K562 (cell line): ENCODE measurements around the gene KISS1R. TPM values are rescaled to one million over a fixed set of nuclear protein-coding genes. Genes with fewer than 3 reads are reported as not detected.
A peak's percentile ranks its signal among the peaks of the same experiment; 100 is the strongest.

ENCODE experiments used
- ATAC-seq: fragments of 200-7000 bp; cut with Tn5 transposase; 3 replicates; pipeline ENCODE4 v1.9.1; 2020; ENCODE audit warnings: moderate library complexity
- BruUV-seq: library from RNA; stranded (reverse); fragments of 400-500 nt; replicated peaks from 2 replicates; lab custom pipeline; 2021; lab: Mats Ljungman, UMichigan
- CTCF ChIA-PET: fragments of 300-600 bp; formaldehyde crosslinking; extraction: SDS; loops from one replicate; lab custom pipeline; 2021; ENCODE audit warnings: low intra/inter-chr PET ratio; lab: Yijun Ruan, JAX
- POLR2A ChIA-PET: fragments of 300-600, 350-650 bp; sonication (Branson Sonifier 250); formaldehyde crosslinking; extraction: SDS; loops from one replicate; lab custom pipeline; 2021; ENCODE audit warnings: antibody characterized with exemption, inconsistent platforms; lab: Yijun Ruan, JAX
- DNase-seq, 4 experiments: peaks; one replicate each; pipeline versions ENCODE4 v3.0.0 to v3.0.0-alpha.2; 2011 to 2018; ENCODE audit warnings: low spot score in 3 of 4, mixed read lengths in 3 of 4; ENCODE audit errors: extremely low read depth in 1 of 4
- FAIRE-seq: peaks from 2 replicates; lab custom pipeline; 2011; peaks lifted over from hg19 to GRCh38; lab: Jason Lieb, UNC
- H2AFZ ChIP-seq: 2 replicates; pipeline ENCODE4 v1.6.0; 2011; ENCODE audit warnings: low read depth, low read length, control low read depth, inconsistent platforms
- H3K27ac ChIP-seq: fragments of 200-600 bp; 3 replicates; pipeline ENCODE4 v1.8.0; 2011; ENCODE audit warnings: low read depth, mild to moderate bottlenecking, control low read depth, inconsistent platforms, low read length, moderate library complexity, mixed read lengths; ENCODE audit errors: extremely low read depth
- H3K27me3 ChIP-seq, 2 experiments: fragments of 300-600 bp in 1 of 2; 2 replicates in 1 of 2; 3 replicates in 1 of 2; pipeline versions ENCODE4 v1.6.0 to v1.8.0; 2011; ENCODE audit warnings: inconsistent platforms in 2 of 2, low read length in 2 of 2, mild to moderate bottlenecking in 1 of 2, mixed read lengths in 1 of 2, moderate library complexity in 1 of 2; ENCODE audit not compliant: control insufficient read depth in 2 of 2, insufficient read depth in 2 of 2
- H3K36me3 ChIP-seq: fragments of 300-600 bp; 3 replicates; pipeline ENCODE4 v1.8.0; 2011; ENCODE audit warnings: mild to moderate bottlenecking, low read length, inconsistent platforms; ENCODE audit not compliant: control insufficient read depth, insufficient read depth
- H3K4me1 ChIP-seq, 2 experiments: fragments of 200-600 bp in 1 of 2; replicated peaks in 1 of 2; 2 replicates in 1 of 2; 3 replicates in 1 of 2; pipeline versions ENCODE4 v1.5.1 to v1.8.0; 2011; ENCODE audit warnings: inconsistent platforms in 2 of 2, low read length in 2 of 2, mild to moderate bottlenecking in 1 of 2, mixed read lengths in 1 of 2, moderate library complexity in 1 of 2; ENCODE audit not compliant: control insufficient read depth in 2 of 2, insufficient read depth in 2 of 2
- H3K4me2 ChIP-seq: 2 replicates; pipeline ENCODE4 v1.6.1; 2011; ENCODE audit warnings: low read length, control low read depth, inconsistent platforms, mixed read lengths; ENCODE audit not compliant: insufficient read depth
- H3K4me3 ChIP-seq: fragments of 200-600 bp; sonication (generic), shearing (Covaris generic); 2 replicates; pipeline ENCODE4 v1.5.1; 2016; ENCODE audit warnings: control low read depth, inconsistent platforms
- H3K79me2 ChIP-seq: fragments of 200-600 bp; 3 replicates; pipeline ENCODE4 v1.8.0; 2011; ENCODE audit warnings: low read length, inconsistent platforms; ENCODE audit not compliant: control insufficient read depth, insufficient read depth
- H3K9ac ChIP-seq, 2 experiments: 2 replicates each; pipeline versions ENCODE4 v1.6.0 to v1.6.1; 2011; ENCODE audit warnings: low read depth in 2 of 2, low read length in 2 of 2, control low read depth in 1 of 2, inconsistent platforms in 1 of 2, mild to moderate bottlenecking in 1 of 2, mixed read lengths in 1 of 2; ENCODE audit not compliant: insufficient read depth in 1 of 2
- H3K9me1 ChIP-seq: one replicate; pipeline ENCODE4 v1.6.0; 2011; ENCODE audit warnings: inconsistent platforms, mild to moderate bottlenecking, low read length, moderate library complexity; ENCODE audit not compliant: control insufficient read depth, insufficient read depth
- H3K9me3 ChIP-seq: replicated peaks from 2 replicates; pipeline ENCODE4 v1.5.1; 2011; ENCODE audit warnings: low read depth, low read length, inconsistent platforms; ENCODE audit not compliant: control insufficient read depth, insufficient read depth
- H4K20me1 ChIP-seq: replicated peaks from 2 replicates; pipeline ENCODE4 v1.6.1; 2011; ENCODE audit warnings: low read length, inconsistent platforms, mixed read lengths; ENCODE audit not compliant: control insufficient read depth, insufficient read depth
- ASH1L ChIP-seq: fragments of 450-650 bp; IDR thresholded peaks from 2 replicates; pipeline ENCODE4 v1.6.1; 2018; ENCODE audit warnings: borderline replicate concordance, mild to moderate bottlenecking, low read depth; ENCODE audit not compliant: partially characterized antibody
- CBX1 ChIP-seq: sonication (generic); IDR thresholded peaks from 2 replicates; pipeline ENCODE4 v1.6.1; 2016; ENCODE audit warnings: antibody characterized with exemption, low read depth, mild to moderate bottlenecking
- CCNT2 ChIP-seq: IDR thresholded peaks from 2 replicates; pipeline ENCODE4 v1.6.1; 2011; ENCODE audit warnings: borderline replicate concordance, low read depth, mild to moderate bottlenecking, moderate library complexity, mixed read lengths, low read length; ENCODE audit not compliant: insufficient read length; ENCODE audit errors: extremely low read depth
- CEBPB ChIP-seq: fragments of 450-650 bp; IDR thresholded peaks from 2 replicates; pipeline ENCODE4 v1.6.1; 2016; ENCODE audit warnings: missing genetic modification characterization, missing compliant biosample characterization
- CHCHD3 ChIP-seq: fragments of 250-450 bp; sonication (Bioruptor Pico); IDR thresholded peaks from 2 replicates; pipeline ENCODE4 v2.1.2; 2022; ENCODE audit warnings: mild to moderate bottlenecking
- CTCFL ChIP-seq: IDR thresholded peaks from 2 replicates; pipeline ENCODE4 v1.6.1; 2011; ENCODE audit warnings: borderline replicate concordance, low read depth, mild to moderate bottlenecking, moderate library complexity, low read length; ENCODE audit not compliant: insufficient read depth, poor library complexity, severe bottlenecking
- FOXP4 ChIP-seq: sonication (generic); formaldehyde crosslinking; IDR thresholded peaks from 2 replicates; pipeline ENCODE4 v1.8.0; 2022; ENCODE audit warnings: mild to moderate bottlenecking, missing genetic modification reagents, borderline replicate concordance
- HDAC6 ChIP-seq: IDR thresholded peaks from 2 replicates; pipeline ENCODE4 v1.6.1; 2012; ENCODE audit warnings: low read depth, mild to moderate bottlenecking, control low read depth, inconsistent platforms, low read length, moderate library complexity
- IRF2 ChIP-seq: sonication (generic); formaldehyde crosslinking; IDR thresholded peaks from 2 replicates; pipeline ENCODE4 v1.8.1; 2022; ENCODE audit warnings: mild to moderate bottlenecking, missing genetic modification reagents
- NCOA2 ChIP-seq, 2 experiments: fragments of 450-650 bp; IDR thresholded peaks; 2 replicates each; pipeline ENCODE4 v1.6.1; 2018; ENCODE audit warnings: mild to moderate bottlenecking in 2 of 2, moderate library complexity in 1 of 2; ENCODE audit not compliant: partially characterized antibody in 2 of 2
- PCBP1 ChIP-seq: fragments of 200-400 bp; formaldehyde crosslinking; IDR thresholded peaks from 2 replicates; pipeline ENCODE4 v1.6.1; 2018; ENCODE audit warnings: mild to moderate bottlenecking, low read depth, low read length; ENCODE audit not compliant: poor library complexity, severe bottlenecking
- SNRNP70 ChIP-seq: fragments of 200-400 bp; formaldehyde crosslinking; optimal IDR thresholded peaks from 2 replicates; pipeline ENCODE3; 2017; ENCODE audit warnings: low read depth, low read length
- TOE1 ChIP-seq, 2 experiments: fragments of 450-650 bp in 1 of 2; sonication (generic) in 1 of 2; formaldehyde crosslinking in 1 of 2; IDR thresholded peaks; 2 replicates each; pipeline versions ENCODE4 v1.7.1 to v1.8.0; 2016 to 2022; ENCODE audit warnings: borderline replicate concordance in 2 of 2, mild to moderate bottlenecking in 2 of 2, antibody characterized with exemption in 1 of 2, inconsistent platforms in 1 of 2, low read depth in 1 of 2, missing genetic modification reagents in 1 of 2, moderate library complexity in 1 of 2
- VEZF1 ChIP-seq: fragments of 200-800 bp; sonication (Bioruptor generic); IDR thresholded peaks from 2 replicates; pipeline ENCODE4 v1.6.1; 2017; ENCODE audit warnings: missing genetic modification characterization, missing compliant biosample characterization
- ZNF41 ChIP-seq: fragments of 250-450 bp; sonication (Bioruptor Pico); conservative IDR thresholded peaks from 2 replicates; pipeline ENCODE4 v1.4.0; 2020; ENCODE audit warnings: mild to moderate bottlenecking
- WGBS: fragments of 100-300 bp; shearing (Covaris generic); methylation state at CpG from one replicate; pipeline ENCODE4 v1.1.6; 2016; ENCODE audit warnings: low coverage, mixed read lengths; ENCODE audit not compliant: insufficient coverage; ENCODE audit errors: missing lambda C conversion rate; 5-methylcytosine and 5-hydroxymethylcytosine counted together
- in situ Hi-C: fragments of 300-500 bp; cut with MboI; formaldehyde crosslinking; loops from 4 replicates; pipeline ENCODE4 v1.15.0; 2018; ENCODE audit warnings: inconsistent platforms, mixed read lengths
- intact Hi-C: fragments of 100-400 bp; cut with micrococcal nuclease; formaldehyde crosslinking; loops from 2 replicates; pipeline ENCODE4 v1.14.2; 2022
- polyA plus RNA-seq, 8 experiments: library from polyadenylated mRNA; depleted of rRNA in 4 of 8; stranded (reverse) in 5 of 8; unstranded in 3 of 8; fragments of >200 nt; fragmentation: Nextera tagmentation in 2 of 8; fragmentation: Illumina TruSeq in 1 of 8; extraction: Ambion mirVana in 2 of 8; extraction: Trizol in 1 of 8; gene quantifications; 2 replicates each; pipeline versions ENCODE4 v1.2.1 to v1.2.3, GENCODE V29; 2011 to 2014; ENCODE audit warnings: inconsistent platforms in 1 of 8, missing spikeins in 1 of 8
- total RNA-seq, 7 experiments: library from RNA; depleted of rRNA in 6 of 7; stranded (reverse); fragments of >200 nt in 6 of 7; fragmentation: Illumina TruSeq in 2 of 7; extraction: Trizol in 2 of 7; gene quantifications; 2 replicates each; pipeline versions ENCODE4 v1.2.1 to v1.2.3, GENCODE V29; 2011 to 2021; ENCODE audit warnings: low replicate concordance in 1 of 7

KISS1R gene
- total and polyA plus RNA-seq, 9 of the 15 experiments (the other 6 are each of a cell fraction or from before 2014, with no cell fraction given), result 0.37 to 39.4 (median 2.0) TPM

- peaks cover 8% of the 10 kb centered on the region; the same call in 2 of the 3 replicates for H3K79me2 ChIP-seq
- no peak overlapping the region for H2AFZ ChIP-seq
- POLR2A ChIA-PET, result no interaction called here
- H3K36me3 ChIP-seq, result peaks cover 67% of the 10 kb centered on the region; the same call in 2 of the 3 replicates
- ATAC-seq (no peak), DNase-seq (no peak), FAIRE-seq (no peak)
- 97% methylated on average over 35 of the region's 39 CpGs for WGBS
- in situ Hi-C loops (no loop called here), intact Hi-C loops (no loop called here)
- H3K27me3 ChIP-seq, result no peaks in the 10 kb centered on the region
- H3K4me3 ChIP-seq, result no peak overlapping the region
- no peaks in the 10 kb centered on the region for H3K9me3 ChIP-seq
- H4K20me1 ChIP-seq, result no peaks in the 10 kb centered on the region; the same call in 1 of the 2 replicates
- H3K4me2 ChIP-seq, result no peak overlapping the region
- BruUV-seq, result TSS peak; percentile 43
- H3K9ac ChIP-seq, result no peak overlapping the region
- CTCF ChIA-PET, result no interaction called here
- no peaks in the 10 kb centered on the region for H3K9me1 ChIP-seq
- H3K4me1 ChIP-seq, result peaks cover 23 to 78% of the 10 kb centered on the region in 2 experiments
- H3K27ac ChIP-seq, result no peak overlapping the region
- no peak for TF ChIP-seq CTCFL
- peak; percentile 42; the same call in 1 of the 2 replicates for TF ChIP-seq CBX1
- TF ChIP-seq ASH1L, result no peak
- TF ChIP-seq CEBPB (tag), result no peak
- TF ChIP-seq NCOA2 (IDR thresholded peaks at IDR 0.05; ENCODE audit: partially characterized antibody in 2 of 2), result no peak
- 0 out of 2 replicates have a peak, but pooled peaks have one; percentile 21 for TF ChIP-seq IRF2
- TF ChIP-seq VEZF1 (CRISPR knock-in tag), result no peak
- peak; percentile 28 for TF ChIP-seq PCBP1
- TF ChIP-seq CCNT2, result peak; percentile 49
- no peak for TF ChIP-seq CHCHD3
- no peak for TF ChIP-seq ZNF41 (CRISPR knock-in tag)
- TF ChIP-seq HDAC6, result peak; percentile 28; the same call in 1 of the 2 replicates
- no peak for TF ChIP-seq FOXP4 (CRISPR knock-in tag)
- no peak for TF ChIP-seq TOE1 (IDR thresholded peaks at IDR 0.05; ENCODE audit: borderline replicate concordance)
- TF ChIP-seq TOE1 (CRISPR knock-in tag; IDR thresholded peaks at IDR 0.05; ENCODE audit: borderline replicate concordance, low read depth), result 0 out of 2 replicates have a peak, but pooled peaks have one; percentile 14
- peak; percentile 50 for TF ChIP-seq SNRNP70
Observed at GRCh38 chr19:867855-868457, 49.2 kb upstream of the KISS1R start.
